Suprapubic skin (tissue), 4 donors: Measurements from ENCODE around the gene SECTM1. TPM values are rescaled to one million over a fixed set of nuclear protein-coding genes. Genes with fewer than 3 reads are reported as not detected.
A peak's percentile ranks its signal among the peaks of the same experiment; 100 is the strongest.

ENCODE experiments used
- DNase-seq, 2 donors: peaks; one replicate each; pipeline ENCODE4 v3.0.0-alpha.2; 2019; ENCODE audit warnings: low spot score in 2 of 2
- H3K27ac ChIP-seq: fragments of 200-600 bp; sonication (generic); one replicate; pipeline ENCODE4 v1.5.1; 2019
- H3K27me3 ChIP-seq: fragments of 200-600 bp; sonication (generic); one replicate; pipeline ENCODE4 v1.5.1; 2019
- H3K36me3 ChIP-seq: fragments of 200-600 bp; sonication (generic); one replicate; pipeline ENCODE4 v1.5.1; 2019
- H3K4me1 ChIP-seq: fragments of 200-600 bp; sonication (generic); one replicate; pipeline ENCODE4 v1.5.1; 2019
- H3K4me3 ChIP-seq: fragments of 200-600 bp; sonication (generic); one replicate; pipeline ENCODE4 v1.5.1; 2019; ENCODE audit warnings: mild to moderate bottlenecking
- H3K9me3 ChIP-seq: fragments of 200-600 bp; sonication (generic); one replicate; pipeline ENCODE4 v1.5.1; 2019
- CTCF ChIP-seq, 2 donors: fragments of 200-600 bp in 1 of 2; fragments of 450-650 bp in 1 of 2; sonication (generic) in 1 of 2; IDR thresholded peaks; one replicate each; pipeline ENCODE4 v1.5.1; 2016 to 2019; ENCODE audit warnings: antibody characterized with exemption in 2 of 2, mild to moderate bottlenecking in 1 of 2, moderate library complexity in 1 of 2
- EP300 ChIP-seq: sonication (generic); formaldehyde crosslinking; IDR thresholded peaks from one replicate; pipeline ENCODE4 v1.6.1; 2017; ENCODE audit warnings: antibody characterized with exemption
- POLR2A ChIP-seq, 2 donors: fragments of 450-650 bp; IDR thresholded peaks; one replicate each; pipeline ENCODE4 v1.6.1; 2017; ENCODE audit warnings: antibody characterized with exemption in 2 of 2, mild to moderate bottlenecking in 2 of 2, moderate library complexity in 2 of 2
- POLR2AphosphoS5 ChIP-seq, 3 donors: sonication (generic); formaldehyde crosslinking; IDR thresholded peaks; one replicate each; pipeline ENCODE4 v1.6.1; 2017; ENCODE audit warnings: antibody characterized with exemption in 3 of 3
- WGBS: methylation state at CpG from one replicate; pipeline ENCODE4 v1.1.5; 2018; 5-methylcytosine and 5-hydroxymethylcytosine counted together
- total RNA-seq, 4 donors: library from RNA; depleted of rRNA; stranded (reverse); fragments of >200 nt; gene quantifications; one replicate each; pipeline ENCODE4 v1.1.0, GENCODE V29; 2016

SECTM1 gene
- total RNA-seq, 4 donors from 2014 or later = 9.5 to 37.8 (median 16.6) TPM

GRCh38 chr17:82320956-82321927 is 12.3 kb downstream of the SECTM1 start:
- DNase-seq = no peak

GRCh38 chr17:82320140-82320840 is 13.3 kb downstream of the SECTM1 start:
- Histone ChIP-seq H3K4me1 (peaks cover 32% of the 10 kb centered on the region), H3K27me3 (peaks cover 55% of the 10 kb centered on the region), H3K27ac (no peak overlapping the region), H3K36me3 (no peaks in the 10 kb centered on the region), H3K4me3 (no peak overlapping the region), H3K9me3 (no peaks in the 10 kb centered on the region)
- DNase-seq = no peak
- TF ChIP-seq POLR2AphosphoS5 (IDR thresholded peaks at IDR 0.05) = no peak
- TF ChIP-seq EP300 = no peak
- 67% methylated on average over 15 of the region's 26 CpGs for WGBS

More at GRCh38 chr17:82320956-82321927, 12.3 kb downstream of the SECTM1 start:
- no peak for TF ChIP-seq POLR2A (IDR thresholded peaks at IDR 0.05)
- peak; percentile 80 to 90 for TF ChIP-seq CTCF (IDR thresholded peaks at IDR 0.05)
- Histone ChIP-seq H3K27ac (no peak overlapping the region), H3K36me3 (no peaks in the 10 kb centered on the region), H3K27me3 (peaks cover 45% of the 10 kb centered on the region), H3K4me3 (peak overlapping the region; percentile 2), H3K9me3 (no peaks in the 10 kb centered on the region), H3K4me1 (peaks cover 24% of the 10 kb centered on the region)
- 67% methylated on average over 43 of the region's 65 CpGs for WGBS

DNA sequence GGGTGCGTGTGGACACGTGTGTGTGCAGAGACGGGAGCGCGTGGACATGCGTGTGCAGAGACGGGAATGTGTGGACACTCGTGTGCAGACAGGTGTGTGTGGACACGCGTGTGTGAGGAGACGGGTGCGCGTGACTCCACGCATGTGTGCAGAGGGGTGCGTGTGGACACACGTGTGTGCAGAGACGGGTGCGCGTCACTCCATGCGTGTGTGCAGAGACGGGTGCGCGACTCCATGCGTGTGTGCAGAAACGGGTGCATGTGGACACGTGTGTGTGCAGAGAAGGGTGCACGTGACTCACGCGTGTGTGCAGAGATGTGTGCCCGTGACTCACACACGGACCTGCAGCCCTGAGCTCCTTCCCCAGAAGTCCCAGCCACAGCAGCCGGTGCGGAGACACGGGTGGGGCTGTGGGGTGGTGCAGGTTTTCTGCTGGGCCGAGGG is 13.9 kb downstream of the SECTM1 start:
- WGBS = 86% methylated on average over 31 of the region's 35 CpGs

GRCh38 chr17:82318772-82319606 is 14.6 kb downstream of the SECTM1 start:
- Histone ChIP-seq H3K4me1 (peaks cover 31% of the 10 kb centered on the region), H3K27ac (no peak overlapping the region), H3K9me3 (no peaks in the 10 kb centered on the region), H3K4me3 (no peak overlapping the region), H3K36me3 (no peaks in the 10 kb centered on the region), H3K27me3 (peaks cover 68% of the 10 kb centered on the region)
- TF ChIP-seq CTCF (IDR thresholded peaks at IDR 0.05) (no peak), POLR2AphosphoS5 (IDR thresholded peaks at IDR 0.05) (no peak), EP300 (no peak), POLR2A (IDR thresholded peaks at IDR 0.05) (no peak)
- 93% methylated on average over 76 of the region's 76 CpGs for WGBS
- no peak for DNase-seq

More for the DNA sequence above, 13.9 kb downstream of the SECTM1 start:
- Histone ChIP-seq H3K27ac (no peak overlapping the region), H3K9me3 (no peaks in the 10 kb centered on the region), H3K4me3 (no peak overlapping the region), H3K36me3 (no peaks in the 10 kb centered on the region), H3K27me3 (peaks cover 61% of the 10 kb centered on the region), H3K4me1 (peaks cover 32% of the 10 kb centered on the region)
- DNase-seq = no peak
- no peak for TF ChIP-seq CTCF (IDR thresholded peaks at IDR 0.05)
- TF ChIP-seq EP300 = no peak
- TF ChIP-seq POLR2A (IDR thresholded peaks at IDR 0.05) = no peak
- TF ChIP-seq POLR2AphosphoS5 (IDR thresholded peaks at IDR 0.05) = no peak

GRCh38 chr17:82318169-82318498 is 15.4 kb downstream of the SECTM1 start:
- DNase-seq = no peak
- WGBS = 94% methylated on average over 20 of the region's 20 CpGs
- no peak for TF ChIP-seq POLR2A (IDR thresholded peaks at IDR 0.05)
- no peak for TF ChIP-seq POLR2AphosphoS5 (IDR thresholded peaks at IDR 0.05)
- no peak for TF ChIP-seq CTCF (IDR thresholded peaks at IDR 0.05)
- TF ChIP-seq EP300 = no peak

More at GRCh38 chr17:82318169-82318498, 15.4 kb downstream of the SECTM1 start:
- Histone ChIP-seq H3K27ac (no peak overlapping the region), H3K36me3 (no peaks in the 10 kb centered on the region), H3K27me3 (peaks cover 67% of the 10 kb centered on the region), H3K4me3 (no peak overlapping the region), H3K9me3 (no peaks in the 10 kb centered on the region), H3K4me1 (peaks cover 31% of the 10 kb centered on the region)
